Measurements from ENCODE around the gene MXRA7. TPM values are rescaled to one million over a fixed set of nuclear protein-coding genes. Genes with fewer than 3 reads are reported as not detected.

The MXRA7 gene
- total RNA-seq, 5 donors from 2014 or later (not counting 1 experiment from before 2014, with no cell fraction given) = 5.9 to 14.7 (median 13.5) TPM

DNA sequence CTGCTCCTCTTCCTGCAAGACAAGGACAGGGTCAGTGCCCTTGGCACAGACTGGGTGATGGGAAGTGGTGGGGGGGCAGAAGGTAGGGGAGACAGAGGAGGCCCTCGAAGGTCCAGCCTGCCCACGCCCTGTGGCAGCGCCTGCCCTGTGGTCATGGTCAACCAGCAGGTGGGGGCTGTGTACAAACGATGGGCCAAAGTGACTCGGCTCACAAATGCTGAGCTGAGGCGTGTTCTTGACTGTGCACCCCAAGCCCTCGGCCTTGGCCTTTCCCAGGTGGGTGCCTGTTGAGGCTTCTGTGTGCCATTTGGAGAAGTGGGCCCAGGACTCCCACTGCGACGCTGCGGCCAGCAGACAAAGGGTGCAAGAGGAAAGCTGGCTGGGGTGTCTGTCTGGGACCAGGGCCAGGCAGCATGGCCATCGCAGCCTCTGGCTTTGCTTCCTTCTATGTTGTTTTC, 22.6 kb downstream of the MXRA7 start:
- Mint-ChIP-seq H3K27me3 (peaks cover 0 to 2% of the 10 kb centered on the region in 2 donors), H3K36me3 (peaks cover 4% of the 10 kb centered on the region), H3K27ac (no peak overlapping the region), H3K9me3 (no peaks in the 10 kb centered on the region), H3K4me3 (no peak overlapping the region), H3K4me1 (no peaks in the 10 kb centered on the region)
- H3K4me1 ChIP-seq (ENCODE audit: control insufficient read depth in 1 of 2, extremely low read depth in 1 of 2, insufficient read depth in 2 of 2, low read length in 2 of 2) = no peaks in the 10 kb centered on the region
- DNase-seq (no peak), ATAC-seq (replicated peaks in 1 of 4) (no peak)
- H3K9me3 ChIP-seq = no peaks in the 10 kb centered on the region
- peaks cover 0 to 11% of the 10 kb centered on the region in 2 experiments for H3K27me3 ChIP-seq (replicated peaks in 1 of 2; ENCODE audit: control insufficient read depth in 2 of 2, extremely low read depth in 1 of 2, insufficient read depth in 2 of 2, low read length in 1 of 2)
- POLR2A ChIA-PET = no interaction called here
- H3K27ac ChIP-seq (ENCODE audit: low read length) = no peak overlapping the region
- CTCF ChIA-PET = no interaction called here
- no peak overlapping the region for H3K4me3 ChIP-seq (ENCODE audit: control insufficient read depth in 1 of 2, extremely low read depth in 1 of 2, low read length in 1 of 2)
- 73% methylated on average over 6 of the region's 11 CpGs for WGBS (ENCODE audit: insufficient coverage)
- H3K36me3 ChIP-seq (ENCODE audit: control insufficient read depth in 2 of 2, extremely low read depth in 1 of 2, insufficient read depth in 1 of 2, low read length in 1 of 2) = no peaks in the 10 kb centered on the region

- ATAC-seq (replicated peaks in 1 of 4) (no peak), DNase-seq (no peak)
- Histone ChIP-seq H3K27ac (ENCODE audit: low read length) (no peak overlapping the region), H3K9me3 (no peaks in the 10 kb centered on the region), H3K4me1 (ENCODE audit: control insufficient read depth in 1 of 2, extremely low read depth in 1 of 2, insufficient read depth in 2 of 2, low read length in 2 of 2) (peaks cover 0 to 3% of the 10 kb centered on the region in 2 experiments), H3K27me3 (replicated peaks in 1 of 2; ENCODE audit: control insufficient read depth in 2 of 2, extremely low read depth in 1 of 2, insufficient read depth in 2 of 2, low read length in 1 of 2) (peaks cover 0 to 11% of the 10 kb centered on the region in 2 experiments), H3K36me3 (ENCODE audit: control insufficient read depth in 2 of 2, extremely low read depth in 1 of 2, insufficient read depth in 1 of 2, low read length in 1 of 2) (no peaks in the 10 kb centered on the region), H3K4me3 (ENCODE audit: control insufficient read depth in 1 of 2, extremely low read depth in 1 of 2, low read length in 1 of 2) (no peak overlapping the region)
- no peak overlapping the region for H3K27ac Mint-ChIP-seq
- WGBS (ENCODE audit: insufficient coverage) = 81% methylated on average over 16 of the region's 26 CpGs
- peaks cover 0 to 2% of the 10 kb centered on the region in 2 donors for H3K27me3 Mint-ChIP-seq
- peaks cover 4% of the 10 kb centered on the region for H3K36me3 Mint-ChIP-seq
- CTCF ChIA-PET = no interaction called here
- H3K4me3 Mint-ChIP-seq = no peak overlapping the region
- POLR2A ChIA-PET = no interaction called here
- H3K4me1 Mint-ChIP-seq = no peaks in the 10 kb centered on the region
- no peaks in the 10 kb centered on the region for H3K9me3 Mint-ChIP-seq
Observed at GRCh38 chr17:76687298-76688164, 23.2 kb downstream of the MXRA7 start.

DNA sequence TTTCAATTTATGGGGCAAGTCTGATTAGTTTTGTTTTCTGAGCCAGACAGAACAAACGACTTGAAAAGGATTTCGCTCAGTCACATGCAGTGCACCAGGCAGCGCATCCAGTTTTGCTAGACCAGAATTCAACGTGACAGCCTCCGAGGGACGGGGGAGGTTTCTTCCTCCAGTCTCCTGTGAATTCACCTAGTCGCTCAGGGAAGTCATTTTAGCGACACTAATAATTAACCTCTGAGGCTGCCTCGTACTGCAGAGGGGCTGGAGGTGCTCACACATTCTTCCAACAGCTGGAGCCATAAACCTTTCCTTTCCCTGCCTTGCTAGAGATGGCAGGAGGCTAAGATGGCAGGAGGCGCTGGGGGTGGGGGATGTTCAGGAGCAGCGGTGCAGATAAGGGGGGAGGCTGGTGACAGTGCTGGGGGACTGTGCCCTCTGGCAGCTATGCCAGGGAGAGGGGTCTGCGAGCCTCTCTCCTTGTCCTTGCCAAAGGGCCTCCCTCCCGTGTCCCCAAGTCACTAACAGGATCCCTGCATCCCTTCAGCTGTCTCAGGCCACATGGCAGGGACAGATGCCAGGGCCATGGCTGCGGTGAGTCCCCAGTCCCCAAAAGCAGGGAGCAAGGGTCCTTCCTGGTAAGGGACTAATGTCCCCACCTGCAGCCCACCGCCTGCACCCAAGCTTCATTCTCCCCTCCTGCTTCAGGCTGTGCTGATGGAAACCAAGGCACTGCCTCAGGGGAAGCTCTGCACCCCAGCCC, 24.0 kb downstream of the MXRA7 start:
- Mint-ChIP-seq H3K9me3 (no peaks in the 10 kb centered on the region), H3K27ac (no peak overlapping the region), H3K36me3 (peaks cover 4% of the 10 kb centered on the region), H3K27me3 (peaks cover 0 to 2% of the 10 kb centered on the region in 2 donors), H3K4me1 (peaks cover 0 to 8% (median 5%) of the 10 kb centered on the region in 3 donors), H3K4me3 (no peak overlapping the region)
- H3K9me3 ChIP-seq = no peaks in the 10 kb centered on the region
- DNase-seq = no peak
- ChIA-PET CTCF (no interaction called here), POLR2A (no interaction called here)
- peaks cover 0 to 11% of the 10 kb centered on the region in 2 experiments for H3K4me1 ChIP-seq (ENCODE audit: control insufficient read depth in 1 of 2, extremely low read depth in 1 of 2, insufficient read depth in 2 of 2, low read length in 2 of 2)
- peaks cover 0 to 11% of the 10 kb centered on the region in 2 experiments for H3K27me3 ChIP-seq (replicated peaks in 1 of 2; ENCODE audit: control insufficient read depth in 2 of 2, extremely low read depth in 1 of 2, insufficient read depth in 2 of 2, low read length in 1 of 2)
- H3K27ac ChIP-seq (ENCODE audit: low read length) = no peak overlapping the region
- no peaks in the 10 kb centered on the region for H3K36me3 ChIP-seq (ENCODE audit: control insufficient read depth in 2 of 2, extremely low read depth in 1 of 2, insufficient read depth in 1 of 2, low read length in 1 of 2)
- ATAC-seq (replicated peaks in 1 of 4) = no peak
- H3K4me3 ChIP-seq (ENCODE audit: control insufficient read depth in 1 of 2, extremely low read depth in 1 of 2, low read length in 1 of 2) = no peak overlapping the region
- 94% methylated on average over 10 of the region's 15 CpGs for WGBS (ENCODE audit: insufficient coverage)

GRCh38 chr17:76685846-76686245, 24.9 kb downstream of the MXRA7 start:
- 87% methylated on average over 3 of the region's 8 CpGs for WGBS (ENCODE audit: insufficient coverage)
- H3K36me3 Mint-ChIP-seq = peaks cover 4% of the 10 kb centered on the region
- POLR2A ChIA-PET = no interaction called here

DNA sequence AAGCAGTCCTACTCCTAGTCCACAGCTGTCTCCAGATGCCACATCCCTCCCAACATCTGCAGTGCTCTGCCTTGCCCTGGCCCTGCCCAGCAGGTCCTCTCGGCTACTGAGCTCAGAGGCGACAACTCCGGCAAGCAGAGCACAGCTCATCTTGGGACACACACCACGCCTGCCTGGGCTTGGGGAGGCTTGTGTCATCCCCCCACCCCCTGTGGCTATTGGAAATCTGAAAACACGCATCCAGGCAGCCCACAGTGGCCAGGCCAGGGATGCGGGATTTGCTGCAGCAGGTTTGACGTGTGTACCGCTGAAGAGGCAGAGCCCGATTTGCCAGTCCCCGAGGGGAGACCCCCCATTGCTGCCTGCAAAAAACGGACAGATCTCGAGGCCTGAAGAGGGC, 25.4 kb downstream of the MXRA7 start:
- no peaks in the 10 kb centered on the region for H3K9me3 Mint-ChIP-seq
- Histone ChIP-seq H3K9me3 (no peaks in the 10 kb centered on the region), H3K4me1 (ENCODE audit: control insufficient read depth in 1 of 2, extremely low read depth in 1 of 2, insufficient read depth in 2 of 2, low read length in 2 of 2) (peaks cover 0 to 23% of the 10 kb centered on the region in 2 experiments), H3K4me3 (ENCODE audit: control insufficient read depth in 1 of 2, extremely low read depth in 1 of 2, low read length in 1 of 2) (no peak overlapping the region), H3K36me3 (ENCODE audit: control insufficient read depth in 2 of 2, extremely low read depth in 1 of 2, insufficient read depth in 1 of 2, low read length in 1 of 2) (no peaks in the 10 kb centered on the region), H3K27me3 (replicated peaks in 1 of 2; ENCODE audit: control insufficient read depth in 2 of 2, extremely low read depth in 1 of 2, insufficient read depth in 2 of 2, low read length in 1 of 2) (peaks cover 0 to 11% of the 10 kb centered on the region in 2 experiments), H3K27ac (ENCODE audit: low read length) (no peak overlapping the region)
- H3K27ac Mint-ChIP-seq = no peak overlapping the region
- WGBS (ENCODE audit: insufficient coverage) = 90% methylated on average over 12 of the region's 12 CpGs
- ChIA-PET POLR2A (interaction anchor here in 1 of 2 donors (0.6 kb wide), 1 partner anchor 243 kb away, joined by 4 read pairs; no protein-coding TSS in a partner anchor), CTCF (no interaction called here)
- peaks cover 8 to 16% (median 10%) of the 10 kb centered on the region in 3 donors for H3K4me1 Mint-ChIP-seq
- H3K36me3 Mint-ChIP-seq = peaks cover 4% of the 10 kb centered on the region
- ATAC-seq (replicated peaks in 1 of 4) (no peak), DNase-seq (no peak)
- no peak overlapping the region for H3K4me3 Mint-ChIP-seq
- peaks cover 0 to 2% of the 10 kb centered on the region in 2 donors for H3K27me3 Mint-ChIP-seq

More at GRCh38 chr17:76685846-76686245, 24.9 kb downstream of the MXRA7 start:
- DNase-seq = no peak
- CTCF ChIA-PET = no interaction called here
- H3K27ac ChIP-seq (ENCODE audit: low read length) = no peak overlapping the region
- no peaks in the 10 kb centered on the region for H3K9me3 Mint-ChIP-seq
- ATAC-seq (replicated peaks in 1 of 4) = no peak
- H3K27me3 ChIP-seq (replicated peaks in 1 of 2; ENCODE audit: control insufficient read depth in 2 of 2, extremely low read depth in 1 of 2, insufficient read depth in 2 of 2, low read length in 1 of 2) = peaks cover 0 to 11% of the 10 kb centered on the region in 2 experiments
- H3K4me3 ChIP-seq (ENCODE audit: control insufficient read depth in 1 of 2, extremely low read depth in 1 of 2, low read length in 1 of 2) = no peak overlapping the region
- H3K9me3 ChIP-seq = no peaks in the 10 kb centered on the region
- H3K27ac Mint-ChIP-seq = no peak overlapping the region
- peaks cover 0 to 2% of the 10 kb centered on the region in 2 donors for H3K27me3 Mint-ChIP-seq
- no peaks in the 10 kb centered on the region for H3K36me3 ChIP-seq (ENCODE audit: control insufficient read depth in 2 of 2, extremely low read depth in 1 of 2, insufficient read depth in 1 of 2, low read length in 1 of 2)
- peaks cover 0 to 20% of the 10 kb centered on the region in 2 experiments for H3K4me1 ChIP-seq (ENCODE audit: control insufficient read depth in 1 of 2, extremely low read depth in 1 of 2, insufficient read depth in 2 of 2, low read length in 2 of 2)
- no peak overlapping the region for H3K4me3 Mint-ChIP-seq
- H3K4me1 Mint-ChIP-seq = peaks cover 7 to 16% (median 10%) of the 10 kb centered on the region in 3 donors

- H3K4me3 Mint-ChIP-seq = no peak overlapping the region
- peaks cover 0 to 2% of the 10 kb centered on the region in 2 donors for H3K27me3 Mint-ChIP-seq
- no peak for ATAC-seq (replicated peaks in 1 of 4)
- H3K4me1 ChIP-seq (ENCODE audit: control insufficient read depth in 1 of 2, extremely low read depth in 1 of 2, insufficient read depth in 2 of 2, low read length in 2 of 2) = peaks cover 0 to 23% of the 10 kb centered on the region in 2 experiments
- peaks cover 8 to 16% (median 10%) of the 10 kb centered on the region in 3 donors for H3K4me1 Mint-ChIP-seq
- H3K9me3 ChIP-seq = no peaks in the 10 kb centered on the region
- peaks cover 0 to 11% of the 10 kb centered on the region in 2 experiments for H3K27me3 ChIP-seq (replicated peaks in 1 of 2; ENCODE audit: control insufficient read depth in 2 of 2, extremely low read depth in 1 of 2, insufficient read depth in 2 of 2, low read length in 1 of 2)
- no peaks in the 10 kb centered on the region for H3K9me3 Mint-ChIP-seq
- H3K27ac Mint-ChIP-seq = no peak overlapping the region
- H3K36me3 Mint-ChIP-seq = peaks cover 4% of the 10 kb centered on the region
- no peak overlapping the region for H3K27ac ChIP-seq (ENCODE audit: low read length)
- CTCF ChIA-PET = no interaction called here
- POLR2A ChIA-PET = interaction anchor here in 1 of 2 donors (0.6 kb wide), 1 partner anchor 244 kb away, joined by 4 read pairs; no protein-coding TSS in a partner anchor
- no peaks in the 10 kb centered on the region for H3K36me3 ChIP-seq (ENCODE audit: control insufficient read depth in 2 of 2, extremely low read depth in 1 of 2, insufficient read depth in 1 of 2, low read length in 1 of 2)
- DNase-seq = no peak
- no peak overlapping the region for H3K4me3 ChIP-seq (ENCODE audit: control insufficient read depth in 1 of 2, extremely low read depth in 1 of 2, low read length in 1 of 2)
- WGBS (ENCODE audit: insufficient coverage) = 94% methylated on average over 2 of the region's 7 CpGs
Observed at GRCh38 chr17:76684756-76685155, 26.0 kb downstream of the MXRA7 start.

Measured in T-cell (primary cell).